MM.1S (cell line): ENCODE measurements around the gene ZFYVE21.

Source experiments
- DNase-seq: peaks from one replicate; pipeline ENCODE4 v3.0.0-alpha.2; 2015
- H2AFZ ChIP-seq: fragments of 300-600 bp; sonication (generic); 2 replicates; pipeline ENCODE4 v1.6.0; 2016; ENCODE audit warnings: antibody characterized with exemption, low read length
- H3F3A ChIP-seq: fragments of 300-600 bp; sonication (generic); 2 replicates; pipeline ENCODE4 v1.6.1; 2016; ENCODE audit warnings: mild to moderate bottlenecking, antibody characterized with exemption, low read length, moderate library complexity, mixed read lengths; ENCODE audit not compliant: insufficient read depth
- H3K27ac ChIP-seq: fragments of 300-600 bp; sonication (generic); 2 replicates; pipeline ENCODE4 v1.5.1; 2016; ENCODE audit warnings: mild to moderate bottlenecking, low read length
- H3K27me3 ChIP-seq: fragments of 300-600 bp; sonication (generic); replicated peaks from 2 replicates; pipeline ENCODE4 v1.6.0; 2016; ENCODE audit warnings: low read length; ENCODE audit not compliant: insufficient read depth
- H3K36me3 ChIP-seq: fragments of 300-600 bp; sonication (generic); replicated peaks from 2 replicates; pipeline ENCODE4 v1.6.1; 2016; ENCODE audit warnings: mild to moderate bottlenecking, low read length, mixed read lengths; ENCODE audit not compliant: insufficient read depth
- H3K4me1 ChIP-seq: fragments of 300-600 bp; sonication (generic); 2 replicates; pipeline ENCODE4 v1.6.1; 2016; ENCODE audit warnings: low read length, mixed read lengths
- H3K4me2 ChIP-seq: fragments of 300-600 bp; sonication (generic); 2 replicates; pipeline ENCODE4 v1.6.0; 2016; ENCODE audit warnings: low read depth, low read length
- H3K4me3 ChIP-seq: fragments of 300-600 bp; sonication (generic); 2 replicates; pipeline ENCODE4 v1.5.1; 2016; ENCODE audit warnings: low read length, mixed read lengths
- H3K79me2 ChIP-seq: fragments of 300-600 bp; sonication (generic); 2 replicates; pipeline ENCODE4 v1.6.1; 2016; ENCODE audit warnings: mixed run types, low read length, mixed read lengths
- H3K9ac ChIP-seq: fragments of 300-600 bp; sonication (generic); 2 replicates; pipeline ENCODE4 v1.6.1; 2016; ENCODE audit warnings: low read length, mixed read lengths
- H3K9me2 ChIP-seq: fragments of 300-600 bp; sonication (generic); replicated peaks from 2 replicates; pipeline ENCODE4 v1.6.1; 2016; ENCODE audit warnings: mild to moderate bottlenecking, low read length, mixed read lengths; ENCODE audit not compliant: insufficient read depth
- H3K9me3 ChIP-seq: fragments of 300-600 bp; sonication (generic); replicated peaks from 2 replicates; pipeline ENCODE4 v1.6.1; 2016; ENCODE audit warnings: mild to moderate bottlenecking, low read length, mixed read lengths; ENCODE audit not compliant: insufficient read depth
- H4K20me1 ChIP-seq: fragments of 300-600 bp; sonication (generic); 2 replicates; pipeline ENCODE4 v1.6.1; 2016; ENCODE audit warnings: mild to moderate bottlenecking, low read length, moderate library complexity, mixed read lengths; ENCODE audit not compliant: insufficient read depth
- CTCF ChIP-seq: fragments of 300-600 bp; sonication (generic); IDR thresholded peaks from 2 replicates; pipeline ENCODE4 v1.5.1; 2016; ENCODE audit warnings: antibody characterized with exemption, low read length, mixed read lengths
- EZH2 ChIP-seq: fragments of 300-600 bp; sonication (generic); optimal IDR thresholded peaks from 2 replicates; pipeline ENCODE3; 2017; ENCODE audit warnings: low read depth, mild to moderate bottlenecking, antibody characterized with exemption, low read length, mixed read lengths
- EZH2phosphoT487 ChIP-seq: fragments of 300-600 bp; sonication (generic); IDR thresholded peaks from 2 replicates; pipeline ENCODE4 v1.6.1; 2018; ENCODE audit warnings: antibody characterized with exemption, low read length

The ZFYVE21 gene

GRCh38 chr14:103711516-103712431, 3.8 kb upstream of the ZFYVE21 start:
- H3K79me2 ChIP-seq, result peaks cover 16% of the 10 kb centered on the region
- no peak overlapping the region for H3K27ac ChIP-seq
- H3K27me3 ChIP-seq, result no peaks in the 10 kb centered on the region
- H3K4me1 ChIP-seq, result no peaks in the 10 kb centered on the region
- no peak overlapping the region for H3K4me2 ChIP-seq
- H4K20me1 ChIP-seq, result no peaks in the 10 kb centered on the region
- no peak overlapping the region for H2AFZ ChIP-seq
- no peaks in the 10 kb centered on the region for H3K9me2 ChIP-seq
- TF ChIP-seq EZH2 (no peak), CTCF (no peak), EZH2phosphoT487 (no peak)
- no peak for DNase-seq
- no peaks in the 10 kb centered on the region for H3K36me3 ChIP-seq
- H3K4me3 ChIP-seq, result no peak overlapping the region
- no peaks in the 10 kb centered on the region for H3F3A ChIP-seq
- no peaks in the 10 kb centered on the region for H3K9me3 ChIP-seq
- no peak overlapping the region for H3K9ac ChIP-seq

GRCh38 chr14:103712633-103713247, 2.9 kb upstream of the ZFYVE21 start:
- Histone ChIP-seq H3K9ac (no peak overlapping the region), H3K27ac (no peak overlapping the region), H2AFZ (no peak overlapping the region), H3K79me2 (peaks cover 24% of the 10 kb centered on the region), H3K9me2 (no peaks in the 10 kb centered on the region), H3K4me2 (no peak overlapping the region), H3K9me3 (no peaks in the 10 kb centered on the region), H3K27me3 (no peaks in the 10 kb centered on the region), H4K20me1 (no peaks in the 10 kb centered on the region), H3F3A (no peaks in the 10 kb centered on the region), H3K4me3 (no peak overlapping the region), H3K36me3 (no peaks in the 10 kb centered on the region), H3K4me1 (no peaks in the 10 kb centered on the region)
- DNase-seq, result no peak
- no peak for TF ChIP-seq EZH2
- no peak for TF ChIP-seq EZH2phosphoT487
- TF ChIP-seq CTCF, result no peak

GRCh38 chr14:103713304-103714062, 2.1 kb upstream of the ZFYVE21 start:
- no peaks in the 10 kb centered on the region for H3K4me1 ChIP-seq
- no peaks in the 10 kb centered on the region for H3K36me3 ChIP-seq
- no peaks in the 10 kb centered on the region for H3K9me2 ChIP-seq
- no peaks in the 10 kb centered on the region for H4K20me1 ChIP-seq
- no peak overlapping the region for H3K27ac ChIP-seq
- DNase-seq, result no peak
- H3K9ac ChIP-seq, result no peak overlapping the region
- no peaks in the 10 kb centered on the region for H3K9me3 ChIP-seq
- H3K79me2 ChIP-seq, result peaks cover 29% of the 10 kb centered on the region
- H3K4me3 ChIP-seq, result no peak overlapping the region
- TF ChIP-seq CTCF, result no peak
- no peak for TF ChIP-seq EZH2
- TF ChIP-seq EZH2phosphoT487, result no peak
- H3K27me3 ChIP-seq, result no peaks in the 10 kb centered on the region
- H2AFZ ChIP-seq, result no peak overlapping the region
- H3K4me2 ChIP-seq, result no peak overlapping the region
- H3F3A ChIP-seq, result no peaks in the 10 kb centered on the region
